Stimulated activated CD8-positive, alpha-beta memory T cell treated with anti-CD3 and anti-CD28 coated beads, Interleukin-15, amount 100 ng/mL, for 1 hour (primary cell): ENCODE results near the gene GRID2IP.
"Not testable (repeated sequence)": the region's sequence is repeated elsewhere in the genome, so short reads cannot be mapped to it uniquely, and the experiment has no call there.

Experiments used
- DNase-seq: peaks from one replicate; pipeline ENCODE4 v3.0.0-alpha.2; 2020; ENCODE audit warnings: low read depth

Gene GRID2IP

GRCh38 chr7:6487184-6487545, 64.1 kb downstream of the GRID2IP start:
- DNase-seq = no peak

DNA sequence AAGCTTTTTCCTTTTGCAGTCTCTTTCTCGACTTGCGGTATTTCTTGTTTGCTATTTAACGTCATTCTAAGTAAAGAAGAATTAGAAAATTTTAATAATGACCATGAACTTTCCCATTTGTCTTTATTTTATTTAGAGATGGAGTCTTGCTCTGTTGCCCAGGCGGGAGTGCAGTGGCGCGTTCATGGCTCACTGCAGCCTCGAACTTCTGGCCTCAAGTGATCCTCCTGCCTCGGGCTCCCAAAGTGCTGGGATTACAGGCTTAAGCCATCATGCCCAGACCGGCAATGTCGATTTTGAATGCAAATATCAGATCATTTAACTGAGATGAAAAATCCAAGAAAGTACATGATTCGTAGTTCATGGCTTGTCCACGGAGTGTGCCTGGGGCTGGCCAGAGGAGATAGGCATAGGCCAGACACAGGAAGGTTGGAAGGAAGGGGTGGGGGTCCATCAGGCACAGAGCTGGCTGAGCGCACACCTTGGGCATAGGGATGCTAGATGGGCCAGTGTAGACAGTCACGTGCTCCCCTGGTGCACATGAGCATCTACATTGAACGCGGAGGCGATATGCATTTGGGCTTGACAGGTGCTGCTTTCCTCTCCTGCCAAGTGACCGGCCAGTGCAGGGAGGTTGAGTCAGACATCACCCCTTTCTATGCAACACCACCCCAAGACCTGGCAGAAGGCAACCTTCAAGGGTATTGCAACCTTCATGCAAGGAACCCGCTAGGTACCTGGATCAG, 64.7 kb downstream of the GRID2IP start:
- DNase-seq = no peak

DNA sequence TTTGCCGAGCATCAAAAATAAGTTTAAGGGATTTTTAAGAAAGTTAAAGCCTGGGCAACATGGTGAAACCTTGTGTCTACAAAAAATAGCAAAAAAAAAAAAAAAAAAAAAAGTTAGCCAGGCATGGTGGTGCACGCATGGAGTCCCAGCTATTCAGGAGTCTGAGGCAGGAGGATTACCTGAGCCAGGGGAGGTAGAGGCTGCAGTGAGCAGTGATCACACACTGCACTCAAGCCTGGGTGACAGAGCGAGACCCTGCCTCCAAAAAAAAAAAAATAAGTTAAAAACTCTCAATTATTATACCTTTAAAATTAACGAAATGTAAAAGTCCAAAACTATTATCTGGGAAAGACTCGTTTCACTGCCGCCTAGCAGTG, 68.5 kb downstream of the GRID2IP start:
- no peak for DNase-seq

DNA sequence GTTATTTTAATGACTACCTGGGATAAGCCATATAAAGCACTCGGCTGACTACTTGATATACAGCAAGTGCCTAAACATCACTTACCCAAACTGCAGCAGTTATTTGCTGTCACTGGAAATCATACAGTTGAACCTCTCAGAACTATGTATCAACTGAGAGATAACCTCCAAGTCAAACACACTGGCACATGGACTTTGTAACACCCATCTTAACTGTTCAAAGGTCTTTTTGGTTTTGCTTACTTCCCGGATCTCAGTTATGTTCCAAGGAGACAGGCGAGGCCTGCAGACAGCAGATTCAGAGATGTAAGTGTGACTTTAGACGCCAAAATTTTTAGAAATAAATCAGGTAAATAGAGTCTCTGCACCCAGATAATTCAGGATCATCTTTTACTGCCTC, 69.0 kb downstream of the GRID2IP start:
- no peak for DNase-seq

- DNase-seq = no peak
Measured at GRCh38 chr7:6481445-6481844, 69.8 kb downstream of the GRID2IP start.

DNA sequence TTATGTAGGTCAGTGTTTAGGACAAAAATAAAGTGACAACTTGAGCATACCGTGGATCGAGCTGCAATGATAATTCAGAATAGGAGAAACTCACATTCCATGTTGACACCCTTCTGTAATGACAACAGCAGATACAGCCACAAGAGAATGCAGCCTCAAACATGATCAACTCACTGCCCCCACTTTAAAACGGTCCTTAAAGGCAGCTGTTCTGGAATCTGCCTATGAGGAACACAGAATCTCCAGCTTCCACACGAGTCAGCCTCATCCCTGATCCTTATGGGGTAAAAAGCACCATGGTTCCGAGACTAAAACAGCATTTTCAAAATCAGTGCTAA, 71.0 kb downstream of the GRID2IP start:
- no peak for DNase-seq

GRCh38 chr7:6479067-6479466, 72.2 kb downstream of the GRID2IP start:
- DNase-seq = no peak

DNA sequence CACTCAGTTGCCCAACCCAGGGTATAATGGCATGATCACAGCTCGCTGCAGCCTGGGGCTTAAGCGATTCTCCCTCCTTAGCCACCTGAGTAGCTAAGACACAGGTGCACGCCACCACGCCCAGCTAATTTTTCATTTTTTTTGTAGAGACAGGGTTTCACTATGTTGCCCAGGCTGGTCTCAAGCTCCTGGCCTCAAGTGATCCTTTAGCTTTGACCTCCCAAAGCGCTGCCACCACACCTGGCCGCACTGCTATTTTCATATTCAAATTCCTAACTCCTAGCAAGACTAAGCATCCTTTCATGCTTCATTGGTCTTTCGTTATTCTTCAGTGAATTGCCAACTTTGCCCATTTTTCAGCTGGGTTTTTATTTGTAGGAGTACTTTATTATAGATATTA, 73.1 kb downstream of the GRID2IP start:
- no peak for DNase-seq

GRCh38 chr7:6477318-6477660, 74.0 kb downstream of the GRID2IP start:
- no peak for DNase-seq

DNA sequence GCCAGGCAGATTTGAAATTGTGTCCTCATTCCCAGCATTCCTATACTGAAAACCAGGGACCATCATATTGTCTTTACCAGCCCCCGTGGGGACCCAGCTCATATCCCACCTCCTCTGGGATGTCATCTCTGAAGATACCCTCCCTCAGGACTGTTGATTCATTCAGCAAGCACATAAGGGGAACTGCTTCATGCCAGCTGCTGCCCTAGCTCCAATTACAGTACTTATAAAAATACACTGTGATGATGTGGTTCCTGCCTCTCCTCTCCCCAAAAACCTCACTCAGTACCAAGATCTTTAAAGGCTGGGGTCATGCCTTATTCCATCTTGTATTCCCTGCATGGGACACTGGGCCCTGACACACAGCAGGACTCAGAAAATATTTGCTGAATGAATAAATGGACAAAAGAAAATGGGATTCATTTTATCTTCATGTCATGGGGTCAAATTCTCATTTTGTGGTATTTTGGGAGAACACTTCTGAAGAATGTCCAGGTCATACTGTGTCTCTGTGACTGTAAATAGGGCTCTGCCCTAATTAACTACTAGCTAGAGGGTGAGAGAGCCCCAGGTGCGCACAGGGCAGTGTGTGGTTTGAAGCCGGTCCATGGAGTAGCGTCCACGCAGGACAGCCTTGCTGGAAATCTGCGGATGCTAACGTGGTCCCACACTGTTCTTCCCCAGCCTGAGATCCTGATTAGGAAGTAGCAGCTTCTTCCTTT, 74.5 kb downstream of the GRID2IP start:
- no peak for DNase-seq

DNA sequence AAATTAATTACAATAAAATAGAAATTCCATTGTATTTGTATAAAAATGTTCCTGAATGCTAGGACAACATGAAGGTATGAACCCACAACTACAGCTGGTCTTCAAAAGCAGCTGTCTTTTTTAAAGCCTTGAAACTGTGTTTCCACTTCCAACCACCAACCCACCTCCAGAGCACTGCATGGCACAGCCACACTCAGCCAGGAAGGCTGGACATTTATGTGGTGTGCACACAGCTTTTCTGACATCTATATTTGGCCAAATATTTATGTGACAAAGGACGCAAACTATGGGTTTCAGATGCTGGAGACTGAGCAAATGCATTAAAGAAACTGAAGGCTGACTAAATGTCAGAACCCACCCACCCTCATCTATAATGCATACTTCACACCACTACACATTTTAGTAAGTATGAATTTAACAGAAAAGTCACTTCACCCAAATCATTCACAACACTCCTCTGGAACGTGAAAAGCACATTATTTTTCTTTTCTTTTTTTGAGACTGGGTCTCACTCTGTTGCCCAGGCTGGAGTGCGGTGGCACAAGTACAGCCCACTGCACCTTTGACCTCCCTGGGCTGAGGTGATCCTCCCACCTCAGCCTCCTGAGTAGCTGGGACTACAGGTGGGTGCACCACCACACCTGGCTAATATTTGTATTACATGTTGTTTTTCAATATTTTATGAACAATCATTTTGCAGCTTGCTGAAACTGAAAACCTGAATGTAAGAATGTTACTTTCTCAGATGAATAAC, 75.7 kb downstream of the GRID2IP start:
- no peak for DNase-seq

DNA sequence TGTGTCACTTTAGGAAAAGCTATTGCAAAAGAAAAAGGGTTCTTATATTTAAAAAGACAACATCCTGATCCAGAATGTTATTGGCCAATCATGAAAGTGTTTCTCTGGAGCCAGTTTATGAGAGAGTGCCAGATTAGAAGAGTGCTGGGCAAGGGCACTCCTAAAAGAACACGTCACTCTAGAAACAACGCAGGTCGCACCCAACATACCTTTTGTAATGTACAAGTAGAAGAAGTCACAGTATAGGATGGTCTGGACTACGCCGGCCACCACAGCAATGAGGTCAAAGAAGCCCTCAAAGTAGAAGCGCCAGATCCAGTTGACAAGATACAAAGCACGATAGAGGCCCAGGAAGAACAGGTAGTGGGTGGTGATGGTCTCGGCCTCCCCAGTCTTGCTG, 85.4 kb downstream of the GRID2IP start:
- no peak for DNase-seq

GRCh38 chr7:6463609-6464008, 87.7 kb downstream of the GRID2IP start:
- not testable (repeated sequence) for DNase-seq

DNA sequence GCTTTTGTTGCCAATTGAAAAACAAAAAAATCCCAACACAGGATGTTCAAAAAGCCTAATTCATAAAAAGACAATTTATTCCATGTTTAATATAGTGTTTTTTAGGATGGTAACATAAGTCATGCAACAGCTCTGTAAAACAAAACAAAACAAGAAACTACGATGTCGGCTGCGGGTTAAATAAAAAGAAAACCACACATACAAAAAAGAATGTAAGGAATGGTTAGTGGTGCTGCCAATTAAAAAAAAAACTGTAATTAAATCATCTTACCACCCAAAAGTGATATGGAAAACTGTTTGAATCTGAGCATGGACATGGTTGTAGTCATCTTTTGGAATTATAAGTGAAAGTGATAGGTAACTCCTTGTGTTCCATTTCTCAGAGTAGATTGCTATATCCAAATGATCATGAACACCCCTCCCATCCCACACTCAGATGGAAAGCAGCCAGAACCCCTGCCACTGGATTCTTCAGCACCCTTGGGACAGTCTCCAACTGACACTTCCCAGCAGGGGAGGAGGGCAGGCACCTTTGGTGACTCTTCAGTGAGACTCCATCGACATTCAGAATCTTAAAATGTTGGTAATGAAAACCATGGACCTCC, 89.2 kb downstream of the GRID2IP start:
- no peak for DNase-seq

DNA sequence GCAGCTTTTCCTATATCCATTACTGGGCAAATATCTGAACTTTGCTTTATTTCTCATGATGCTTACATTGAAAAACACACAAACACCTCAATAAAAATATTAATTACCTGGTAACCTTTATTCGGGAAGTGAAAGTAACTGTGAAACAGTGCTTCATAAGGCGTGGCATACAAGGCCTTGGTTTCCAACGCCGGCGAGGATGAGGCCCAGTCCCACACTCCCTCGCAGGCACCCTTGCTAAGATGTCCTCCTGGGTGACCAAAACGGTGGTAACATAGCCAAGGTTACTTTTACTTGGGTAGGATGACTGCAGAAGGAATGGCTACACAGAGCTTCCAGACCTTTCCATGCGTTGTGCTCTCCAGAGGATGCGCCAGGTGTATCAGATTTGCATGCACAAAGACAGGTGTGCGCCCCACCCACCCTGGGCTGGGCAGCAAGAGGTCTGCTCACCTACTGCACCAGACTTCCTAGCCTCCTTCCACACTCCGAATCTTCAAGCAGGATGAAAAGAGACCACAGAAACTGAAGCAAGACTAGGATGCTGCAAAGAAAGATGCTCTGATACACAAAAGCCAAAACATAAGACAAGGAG, 90.2 kb downstream of the GRID2IP start:
- DNase-seq = no peak

GRCh38 chr7:6460303-6460702, 91.0 kb downstream of the GRID2IP start:
- no peak for DNase-seq

DNA sequence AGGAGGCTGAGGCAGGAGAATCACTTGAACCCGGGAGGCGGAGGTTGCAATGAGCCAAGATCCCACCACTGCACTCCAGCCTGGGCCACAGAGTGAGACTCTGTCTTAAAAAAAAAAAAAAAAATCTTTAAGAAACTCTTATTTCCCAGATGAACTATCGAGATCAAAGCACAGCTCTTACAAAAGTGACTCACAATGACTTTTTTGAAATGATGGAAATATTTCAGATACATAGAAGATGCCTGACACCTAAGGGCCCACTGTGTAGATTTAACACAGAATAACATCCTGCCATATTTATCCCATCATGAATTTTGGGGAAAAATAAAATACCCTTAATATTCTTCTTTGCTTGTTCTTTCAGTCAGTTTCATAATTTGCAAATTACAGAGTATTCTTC, 92.6 kb downstream of the GRID2IP start:
- not testable (repeated sequence) for DNase-seq

DNA sequence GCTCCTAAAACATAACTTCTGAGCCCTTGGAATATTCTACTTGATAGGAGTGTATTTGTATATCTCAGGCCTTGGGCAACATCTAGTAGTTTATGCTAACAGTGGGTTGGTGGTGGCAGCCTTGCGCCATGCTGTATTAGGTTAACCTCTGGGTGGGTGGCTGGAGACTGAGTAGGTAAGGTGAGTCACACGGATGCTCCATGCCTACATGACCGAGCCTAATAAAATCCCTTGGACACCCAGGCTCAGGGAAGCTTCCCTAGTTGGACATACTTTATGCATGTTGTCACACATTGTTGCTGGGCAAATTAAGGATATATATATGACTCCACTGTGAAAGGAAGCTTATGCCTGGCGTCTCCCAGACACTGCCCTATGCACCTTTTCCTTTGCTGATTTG, 97.5 kb downstream of the GRID2IP start:
- DNase-seq = no peak

DNA sequence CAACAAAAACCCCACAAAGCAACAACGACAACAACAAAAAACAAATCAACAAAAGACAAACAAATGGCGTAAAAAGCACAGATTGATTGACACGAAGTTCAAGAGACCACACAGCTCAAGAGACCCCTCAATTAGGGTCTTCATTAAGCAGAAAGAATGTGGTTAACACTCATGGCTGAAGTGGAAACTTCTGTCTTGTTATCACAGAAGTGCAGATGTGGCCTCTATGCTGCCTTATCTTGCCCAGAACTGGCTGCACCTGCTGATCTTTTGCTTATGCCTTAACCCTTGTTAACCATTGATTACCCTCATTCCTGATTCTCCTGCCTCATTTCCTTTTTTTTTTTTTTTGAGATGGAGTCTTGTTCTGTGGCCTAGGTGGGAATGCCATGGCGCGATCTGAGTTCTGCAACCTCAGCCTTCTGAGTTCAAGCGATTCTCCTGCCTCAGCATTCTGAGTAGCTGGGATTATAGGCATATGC, 100.0 kb downstream of the GRID2IP start:
- no peak for DNase-seq

DNA sequence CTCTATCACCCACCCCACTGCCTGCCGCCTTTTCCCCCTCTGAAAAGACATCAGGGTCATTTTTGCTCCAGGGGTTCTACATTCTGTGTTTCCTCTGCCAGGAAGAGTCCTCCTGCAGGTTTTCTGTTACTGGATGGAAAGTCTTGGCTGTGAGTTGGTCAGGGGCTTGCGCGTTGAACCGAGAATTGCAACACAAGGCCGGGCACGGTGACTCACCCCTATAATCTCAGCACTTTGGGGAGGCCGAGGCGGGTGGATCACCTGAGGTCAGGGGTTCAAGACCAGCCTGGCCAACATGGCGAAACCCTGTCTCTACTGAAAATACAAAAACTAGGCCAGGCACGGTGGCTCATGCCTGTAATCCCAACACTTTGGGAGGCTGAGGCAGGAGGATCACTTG, 100.7 kb downstream of the GRID2IP start:
- not testable (repeated sequence) for DNase-seq

DNA sequence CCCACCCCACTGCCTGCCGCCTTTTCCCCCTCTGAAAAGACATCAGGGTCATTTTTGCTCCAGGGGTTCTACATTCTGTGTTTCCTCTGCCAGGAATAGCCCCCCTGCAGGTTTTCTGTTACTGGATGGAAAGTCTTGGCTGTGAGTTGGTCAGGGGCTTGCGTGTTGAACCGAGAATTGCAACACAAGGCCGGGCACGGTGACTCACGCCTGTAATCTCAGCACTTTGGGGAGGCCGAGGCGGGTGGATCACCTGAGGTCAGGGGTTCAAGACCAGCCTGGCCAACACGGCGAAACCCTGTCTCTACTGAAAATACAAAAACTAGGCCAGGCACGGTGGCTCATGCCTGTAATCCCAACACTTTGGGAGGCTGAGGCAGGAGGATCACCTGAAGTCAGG, 101.4 kb downstream of the GRID2IP start:
- DNase-seq = not testable (repeated sequence)

GRCh38 chr7:6448943-6449543, 102.2 kb downstream of the GRID2IP start:
- no peak for DNase-seq
